Skeletal muscle tissue (tissue), 4 donors: ENCODE measurements around the gene RARG. TPM values are rescaled to one million over a fixed set of nuclear protein-coding genes. Genes with fewer than 3 reads are reported as not detected.

Source experiments
- H3K27ac ChIP-seq: one replicate; pipeline ENCODE4 v1.7.0; 2013; ENCODE audit warnings: mild to moderate bottlenecking, low read depth, low read length, inconsistent platforms
- H3K27me3 ChIP-seq, 3 donors: one replicate each; pipeline ENCODE4 v1.7.0; 2013; ENCODE audit warnings: low read length in 3 of 3; ENCODE audit not compliant: control insufficient read depth in 3 of 3, insufficient read depth in 3 of 3
- H3K36me3 ChIP-seq, 3 donors: one replicate each; pipeline ENCODE4 v1.7.0; 2013; ENCODE audit warnings: low read length in 3 of 3; ENCODE audit not compliant: control insufficient read depth in 3 of 3, insufficient read depth in 3 of 3
- H3K4me1 ChIP-seq, 3 donors: one replicate each; pipeline ENCODE4 v1.7.0; 2013; ENCODE audit warnings: low read length in 3 of 3, mild to moderate bottlenecking in 3 of 3; ENCODE audit not compliant: control insufficient read depth in 3 of 3, insufficient read depth in 3 of 3
- H3K4me3 ChIP-seq, 3 donors: one replicate each; pipeline ENCODE4 v1.7.0; 2013; ENCODE audit warnings: low read length in 3 of 3
- H3K9ac ChIP-seq, 3 donors: one replicate each; pipeline ENCODE4 v1.7.0; 2013; ENCODE audit warnings: low read length in 3 of 3, mild to moderate bottlenecking in 3 of 3, moderate library complexity in 2 of 3, low read depth in 1 of 3
- H3K9me3 ChIP-seq, 3 donors: one replicate each; pipeline ENCODE4 v1.7.0; 2013; ENCODE audit warnings: low read length in 3 of 3; ENCODE audit not compliant: control insufficient read depth in 3 of 3
- total RNA-seq: library from RNA; depleted of rRNA; stranded (reverse); fragments of >200 nt; gene quantifications from one replicate; pipeline ENCODE4 v1.2.3, GENCODE V29; 2014
- donor health status: Osteomylitis.

The RARG gene
- total RNA-seq, 1 donor from 2014 or later: 12.5 TPM

GRCh38 chr12:53193985-53194716, 37.9 kb downstream of the RARG start:
- Histone ChIP-seq H3K27me3 (peaks cover 2 to 10% (median 7%) of the 10 kb centered on the region in 3 donors), H3K27ac (no peak overlapping the region), H3K9me3 (no peaks in the 10 kb centered on the region), H3K4me3 (no peak overlapping the region), H3K9ac (no peak overlapping the region), H3K36me3 (peaks cover 6 to 17% (median 7%) of the 10 kb centered on the region in 3 donors), H3K4me1 (peaks cover 0 to 14% (median 13%) of the 10 kb centered on the region in 3 donors)

- Histone ChIP-seq H3K4me1 (peaks cover 0 to 14% (median 13%) of the 10 kb centered on the region in 3 donors), H3K9me3 (no peaks in the 10 kb centered on the region), H3K36me3 (peaks cover 12 to 18% (median 17%) of the 10 kb centered on the region in 3 donors), H3K27ac (no peak overlapping the region), H3K9ac (no peak overlapping the region), H3K27me3 (peaks cover 0 to 3% (median 2%) of the 10 kb centered on the region in 3 donors), H3K4me3 (no peak overlapping the region)
These were observed 39.0 kb downstream of the RARG start for GRCh38 chr12:53193040-53193439.

GRCh38 chr12:53192531-53193021, 39.4 kb downstream of the RARG start:
- H3K9me3 ChIP-seq: no peaks in the 10 kb centered on the region
- no peak overlapping the region for H3K27ac ChIP-seq
- peaks cover 0 to 3% (median 2%) of the 10 kb centered on the region in 3 donors for H3K27me3 ChIP-seq
- H3K9ac ChIP-seq: no peak overlapping the region
- no peak overlapping the region for H3K4me3 ChIP-seq
- peaks cover 17 to 22% (median 19%) of the 10 kb centered on the region in 3 donors for H3K36me3 ChIP-seq
- H3K4me1 ChIP-seq: peaks cover 0 to 9% (median 9%) of the 10 kb centered on the region in 3 donors

- H3K4me1 ChIP-seq: peaks cover 2 to 6% (median 4%) of the 10 kb centered on the region in 3 donors
- no peaks in the 10 kb centered on the region for H3K9me3 ChIP-seq
- H3K4me3 ChIP-seq: no peak overlapping the region
- no peak overlapping the region for H3K9ac ChIP-seq
- H3K36me3 ChIP-seq: peaks cover 22 to 28% (median 24%) of the 10 kb centered on the region in 3 donors
- H3K27ac ChIP-seq: no peak overlapping the region
- H3K27me3 ChIP-seq: peaks cover 0 to 3% (median 2%) of the 10 kb centered on the region in 3 donors
These were observed 40.0 kb downstream of the RARG start for GRCh38 chr12:53191885-53192530.

- Histone ChIP-seq H3K9ac (no peak overlapping the region), H3K36me3 (peaks cover 29 to 35% (median 32%) of the 10 kb centered on the region in 3 donors)
These were observed 40.7 kb downstream of the RARG start for GRCh38 chr12:53191096-53191884.

GRCh38 chr12:53190108-53190729, 41.8 kb downstream of the RARG start:
- no peaks in the 10 kb centered on the region for H3K9me3 ChIP-seq
- H3K9ac ChIP-seq: no peak overlapping the region
- H3K4me3 ChIP-seq: no peak overlapping the region
- H3K27me3 ChIP-seq: no peaks in the 10 kb centered on the region
- peaks cover 2 to 8% (median 4%) of the 10 kb centered on the region in 3 donors for H3K4me1 ChIP-seq
- H3K36me3 ChIP-seq: peaks cover 40 to 46% (median 42%) of the 10 kb centered on the region in 3 donors
- no peak overlapping the region for H3K27ac ChIP-seq

More at GRCh38 chr12:53191096-53191884, 40.7 kb downstream of the RARG start:
- Histone ChIP-seq H3K4me1 (peaks cover 2 to 4% (median 4%) of the 10 kb centered on the region in 3 donors), H3K27ac (no peak overlapping the region), H3K4me3 (no peak overlapping the region), H3K9me3 (no peaks in the 10 kb centered on the region), H3K27me3 (peaks cover 0 to 3% (median 2%) of the 10 kb centered on the region in 3 donors)

- Histone ChIP-seq H3K36me3 (peaks cover 45 to 66% (median 58%) of the 10 kb centered on the region in 3 donors), H3K9ac (no peak overlapping the region), H3K9me3 (no peaks in the 10 kb centered on the region), H3K27ac (no peak overlapping the region), H3K4me3 (no peak overlapping the region), H3K4me1 (peaks cover 23 to 31% (median 24%) of the 10 kb centered on the region in 3 donors), H3K27me3 (no peaks in the 10 kb centered on the region)
These were observed 44.7 kb downstream of the RARG start for GRCh38 chr12:53187145-53187899.

GRCh38 chr12:53186745-53187144, 45.3 kb downstream of the RARG start:
- Histone ChIP-seq H3K4me1 (peaks cover 29 to 37% (median 30%) of the 10 kb centered on the region in 3 donors), H3K9ac (no peak overlapping the region), H3K36me3 (peaks cover 51 to 69% (median 59%) of the 10 kb centered on the region in 3 donors), H3K4me3 (no peak overlapping the region), H3K27me3 (no peaks in the 10 kb centered on the region), H3K9me3 (no peaks in the 10 kb centered on the region), H3K27ac (no peak overlapping the region)
